CD4-positive, alpha-beta T cell treated with Interferon alpha-2 for 1 hour (primary cell): Measurements from ENCODE around the gene TTC28.

ENCODE experiments used
- DNase-seq, 2 donors: peaks; one replicate each; pipeline ENCODE4 v3.0.0-alpha.2; 2020 to 2022

Gene TTC28

GRCh38 chr22:28015676-28016601 lies 663.7 kb downstream of the TTC28 start:
- no peak for DNase-seq

DNA sequence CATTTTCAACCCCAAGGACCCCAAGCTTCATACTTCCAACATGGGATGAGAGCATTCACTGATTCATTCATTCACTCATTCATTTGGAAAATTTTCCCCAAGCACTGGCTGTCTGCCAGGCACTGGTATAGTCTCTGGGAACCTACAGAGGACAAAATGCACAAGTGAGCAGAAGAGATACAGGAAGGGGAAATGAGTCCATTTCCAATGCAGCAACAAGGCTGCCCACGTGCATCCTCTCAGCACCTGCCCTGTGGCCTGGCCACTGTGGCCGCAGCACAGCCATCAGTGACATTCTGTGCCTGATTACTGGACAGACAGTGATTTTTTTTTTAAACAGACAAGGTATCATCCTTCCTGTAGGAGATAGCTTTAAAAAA lies 664.6 kb downstream of the TTC28 start:
- no peak for DNase-seq

DNA sequence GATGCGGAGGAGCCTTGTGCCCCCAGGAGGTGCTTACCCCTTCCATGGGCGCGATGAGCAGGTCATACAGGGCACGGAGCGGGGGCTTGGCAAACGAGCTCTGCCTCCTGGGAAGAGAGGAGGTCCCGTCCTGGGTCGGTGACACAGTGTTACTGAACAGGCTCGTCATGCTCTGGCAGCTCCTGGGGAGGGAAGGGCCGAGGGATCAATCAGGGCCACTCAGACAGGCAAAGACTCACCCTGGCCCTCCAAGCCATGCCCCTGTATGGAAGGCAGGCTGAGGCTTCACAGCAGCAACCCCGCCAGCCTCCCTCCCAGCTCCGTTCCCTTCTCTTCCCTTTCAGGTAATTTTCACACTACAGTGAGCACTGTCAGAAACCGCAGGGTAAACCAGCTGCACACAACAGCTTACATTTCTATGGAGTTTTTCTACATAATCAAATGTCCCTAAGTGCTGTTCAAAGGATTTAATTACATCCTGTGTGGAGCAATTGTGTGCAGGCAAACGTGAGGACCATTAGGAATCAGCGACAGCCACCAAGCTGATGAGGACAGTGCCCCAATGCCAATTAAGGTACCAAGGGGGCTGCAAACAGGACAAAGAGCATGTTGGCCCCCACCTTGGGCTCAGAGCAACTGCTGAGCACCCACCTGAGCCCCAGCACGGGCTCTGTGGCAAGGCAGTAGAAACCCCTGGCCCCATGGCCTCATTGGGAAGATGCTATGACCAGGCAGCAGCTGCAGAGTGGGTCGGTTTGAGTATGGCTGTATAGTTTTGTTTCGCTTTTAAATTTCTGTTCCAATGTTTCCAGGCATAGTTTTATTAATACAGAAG lies 665.2 kb downstream of the TTC28 start:
- DNase-seq = no peak

- no peak for DNase-seq
These were observed 666.0 kb downstream of the TTC28 start for GRCh38 chr22:28013611-28014010.

DNA sequence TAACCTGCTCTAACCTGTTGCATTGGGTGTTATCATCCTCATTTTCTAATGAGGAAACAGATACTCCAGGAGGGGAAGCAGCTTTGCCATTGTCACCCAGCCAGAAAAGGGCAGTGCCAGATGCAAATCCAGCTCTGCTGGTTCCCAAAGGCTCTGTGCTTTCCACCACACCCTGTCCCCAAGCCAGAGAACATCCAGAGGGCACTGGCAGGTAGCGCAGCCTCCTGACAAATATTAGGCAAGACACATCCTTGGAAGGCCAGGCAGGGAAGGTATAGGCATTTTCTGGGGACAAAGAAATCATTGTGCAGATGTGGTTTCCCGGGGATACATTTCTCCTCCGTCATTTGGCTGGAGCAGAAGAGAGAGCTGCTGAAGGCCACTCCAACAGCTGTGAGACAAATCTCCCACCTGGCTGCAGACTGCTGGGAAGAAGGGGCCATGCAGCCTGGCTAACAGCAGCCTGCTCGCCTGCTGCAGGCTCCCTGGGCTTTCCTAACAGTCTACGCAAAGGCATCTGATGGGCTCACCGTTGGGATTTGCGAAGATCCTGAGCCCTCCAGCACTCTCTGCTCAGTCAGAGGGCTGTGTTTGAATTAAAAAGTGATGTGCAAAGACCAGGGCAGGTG lies 666.7 kb downstream of the TTC28 start:
- no peak for DNase-seq

DNA sequence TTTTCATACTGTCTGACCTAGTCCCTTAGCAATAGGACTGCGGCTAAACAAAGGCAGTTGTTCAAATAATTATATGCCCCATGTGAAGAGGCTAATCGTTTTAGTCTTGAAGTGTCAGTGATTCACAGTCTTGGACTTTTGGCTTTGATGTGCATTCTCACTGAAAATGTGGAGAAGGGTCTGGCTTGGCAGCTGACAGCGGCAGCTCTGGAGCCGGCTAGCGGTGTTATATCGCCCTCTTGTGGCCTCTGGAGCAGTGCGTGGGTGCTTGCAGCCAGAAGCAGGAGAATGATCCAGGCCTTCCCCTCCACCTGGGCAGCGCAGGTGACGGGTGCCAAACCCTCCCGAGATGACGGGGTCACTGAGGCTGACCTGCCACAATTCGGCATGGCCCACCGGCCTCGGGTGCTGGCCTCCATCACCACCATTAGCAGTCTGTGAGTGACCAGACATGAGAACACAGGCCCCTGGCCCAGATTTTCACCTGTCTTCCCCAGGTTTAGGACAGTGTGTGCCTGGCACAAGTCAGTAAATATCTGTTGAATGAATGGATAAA lies 670.3 kb downstream of the TTC28 start:
- peak; percentile 61 to 71 for DNase-seq

DNA sequence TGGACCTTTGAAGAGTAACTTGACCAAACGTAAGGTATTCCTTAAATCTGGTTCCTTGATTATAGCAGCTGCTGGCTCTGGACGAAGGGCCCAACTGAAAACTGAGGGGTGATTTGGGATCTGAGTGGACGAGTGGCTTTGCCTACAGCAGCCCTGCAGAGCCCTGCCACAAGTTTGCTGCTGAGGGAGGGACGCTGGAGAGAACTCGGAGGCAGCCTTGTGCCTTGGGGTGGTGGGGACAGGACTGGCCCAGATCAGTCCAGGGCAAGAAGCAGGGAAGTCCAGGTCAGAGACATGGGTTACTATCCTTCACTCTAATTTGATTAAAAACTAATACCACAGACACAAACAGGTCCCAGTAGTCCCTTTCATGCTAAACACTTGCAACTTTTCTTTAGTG lies 671.0 kb downstream of the TTC28 start:
- no peak for DNase-seq

DNA sequence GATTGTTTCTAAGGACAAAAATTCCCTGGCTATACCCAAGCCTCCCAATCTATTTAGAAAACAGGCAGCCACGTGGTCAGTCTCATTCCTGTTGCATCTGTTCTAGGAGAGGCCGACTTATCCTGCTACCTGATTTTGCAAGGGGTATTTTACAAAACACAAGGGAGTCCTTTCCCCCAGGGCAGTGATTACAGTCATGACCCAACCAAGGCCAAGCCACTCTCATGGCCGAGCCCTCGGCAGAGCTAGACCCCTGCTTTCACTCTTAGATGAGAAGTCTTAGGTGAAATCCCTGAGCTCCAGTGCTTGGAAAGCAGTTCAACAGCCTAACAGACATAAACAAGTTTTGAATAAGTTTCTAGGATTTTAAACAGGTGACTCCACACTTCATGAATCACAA lies 671.6 kb downstream of the TTC28 start:
- DNase-seq = no peak

- DNase-seq = no peak
These were observed 673.4 kb downstream of the TTC28 start for GRCh38 chr22:28006271-28006670.

DNA sequence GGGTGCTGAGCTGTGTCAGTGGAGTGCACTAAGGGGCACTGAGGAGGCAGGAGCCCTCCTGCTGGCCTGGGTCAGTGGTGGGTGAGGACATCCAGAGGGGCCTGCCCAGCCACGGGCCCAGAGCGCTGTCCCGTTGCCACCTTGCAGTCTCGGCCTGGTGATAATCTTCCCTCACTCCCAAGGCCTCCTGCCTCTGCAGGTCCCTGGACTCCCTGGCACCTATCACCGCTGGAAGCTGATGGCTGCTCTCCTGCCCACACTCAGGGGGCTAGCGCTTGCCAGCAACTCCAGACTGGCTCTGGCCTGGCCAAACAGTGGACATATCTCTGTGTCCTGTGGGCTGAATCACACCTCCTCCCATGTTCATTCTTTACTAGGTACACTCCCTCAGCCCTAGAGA lies 674.1 kb downstream of the TTC28 start:
- no peak for DNase-seq

DNA sequence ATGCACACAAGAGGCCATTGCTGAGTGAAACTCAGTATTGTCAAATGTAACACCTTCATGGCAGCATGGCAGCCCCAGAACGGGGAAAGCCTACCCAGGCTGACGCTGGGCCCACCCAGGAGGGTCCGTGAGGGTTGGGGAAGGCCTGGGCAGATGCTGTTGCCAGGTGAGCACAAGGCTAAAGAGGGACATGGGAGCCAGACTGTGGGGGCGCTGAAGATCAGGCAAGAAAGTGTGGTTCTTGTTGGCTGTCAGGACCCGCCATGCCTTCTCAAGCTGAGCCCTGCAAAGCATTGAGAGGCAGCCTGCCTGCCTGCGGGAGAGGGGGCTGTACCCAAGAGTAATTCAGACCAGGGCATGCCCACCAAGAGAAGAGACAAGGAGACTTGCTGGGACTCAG lies 675.6 kb downstream of the TTC28 start:
- DNase-seq = no peak

DNA sequence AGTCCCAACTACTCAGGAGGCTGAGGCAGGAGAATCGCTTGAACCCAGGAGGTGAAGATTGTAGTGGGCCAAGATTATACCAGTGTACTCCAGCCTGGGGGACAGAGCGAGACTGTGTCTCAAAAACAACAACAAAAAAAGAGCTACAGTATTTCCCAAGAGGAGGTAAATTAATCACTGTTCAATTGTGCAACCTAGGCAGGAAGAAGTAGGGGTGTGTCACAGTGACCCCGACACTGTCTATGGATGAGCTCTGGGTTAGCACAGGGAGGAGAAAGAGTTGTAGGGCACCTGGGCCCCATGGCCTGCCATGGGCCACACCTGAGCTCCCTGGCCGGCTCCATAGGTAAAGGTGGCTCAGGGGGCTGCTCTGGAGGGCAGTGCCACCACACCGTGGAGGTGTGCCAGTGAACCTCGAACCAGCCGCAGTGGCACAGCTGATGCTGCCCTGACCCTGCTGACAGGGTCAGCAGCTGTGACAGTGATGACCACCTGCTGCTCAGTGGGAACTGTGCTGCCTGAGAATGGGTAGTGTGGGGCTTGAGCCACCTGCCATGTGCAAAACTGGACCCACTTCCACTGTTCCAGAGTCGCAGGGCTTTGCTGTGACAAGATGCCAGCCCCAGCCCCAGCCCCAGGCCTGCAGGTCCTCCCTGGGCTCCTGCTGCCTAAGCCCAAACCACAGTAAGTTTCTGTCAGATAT lies 676.6 kb downstream of the TTC28 start:
- DNase-seq = no peak

DNA sequence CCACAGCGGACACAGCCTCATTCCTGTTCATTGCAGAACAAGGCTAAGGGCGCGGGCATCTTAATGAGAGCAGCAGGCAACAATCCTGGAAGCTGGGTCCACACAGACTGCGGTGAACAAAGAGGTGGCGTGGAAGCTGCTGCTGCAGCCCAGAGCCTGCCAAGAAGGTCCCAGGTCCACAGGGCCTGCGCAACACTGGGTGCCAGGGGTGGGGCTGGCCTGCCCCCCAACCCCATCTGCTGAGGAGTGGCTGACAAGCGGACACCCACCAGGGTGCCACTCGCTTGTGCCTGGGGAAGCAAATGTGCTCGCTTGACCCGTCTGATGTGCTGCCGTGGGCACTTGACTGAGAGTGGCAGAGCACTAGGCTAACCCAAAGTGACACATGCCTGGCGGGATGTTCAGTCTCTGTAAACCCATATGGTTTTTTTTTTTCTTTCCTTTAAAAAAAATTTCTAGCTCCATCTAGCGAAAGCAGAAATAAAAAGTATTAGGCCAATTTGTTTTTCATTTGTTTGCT lies 677.4 kb downstream of the TTC28 start:
- no peak for DNase-seq

- DNase-seq = no peak
These were observed 678.3 kb downstream of the TTC28 start for GRCh38 chr22:28001171-28001835.

GRCh38 chr22:28000361-28000760 lies 679.3 kb downstream of the TTC28 start:
- no peak for DNase-seq

- no peak for DNase-seq
These were observed 679.8 kb downstream of the TTC28 start for GRCh38 chr22:27999876-28000275.

- no peak for DNase-seq
These were observed 680.9 kb downstream of the TTC28 start for GRCh38 chr22:27998511-27999410.

DNA sequence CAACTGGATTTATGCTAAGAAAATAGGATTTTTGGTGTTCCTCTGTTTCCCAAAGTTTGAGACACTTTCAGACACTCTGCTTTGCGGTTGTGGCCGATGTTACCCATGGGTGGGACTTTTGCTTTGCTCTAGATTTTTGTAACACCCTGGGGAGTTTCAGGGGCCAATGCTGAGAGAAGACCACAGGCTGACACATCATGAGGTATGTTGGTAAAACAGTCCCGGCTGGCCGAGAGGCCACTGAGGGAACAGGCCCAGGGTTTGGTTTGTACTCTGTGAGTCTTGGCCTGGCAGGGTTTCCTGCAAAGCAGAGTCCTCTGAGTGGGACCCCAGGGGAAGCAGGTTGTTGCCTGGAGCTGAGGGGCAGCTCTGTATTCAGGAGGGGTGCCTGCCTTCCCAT lies 682.1 kb downstream of the TTC28 start:
- DNase-seq = no peak

GRCh38 chr22:27996981-27997380 lies 682.7 kb downstream of the TTC28 start:
- no peak for DNase-seq

DNA sequence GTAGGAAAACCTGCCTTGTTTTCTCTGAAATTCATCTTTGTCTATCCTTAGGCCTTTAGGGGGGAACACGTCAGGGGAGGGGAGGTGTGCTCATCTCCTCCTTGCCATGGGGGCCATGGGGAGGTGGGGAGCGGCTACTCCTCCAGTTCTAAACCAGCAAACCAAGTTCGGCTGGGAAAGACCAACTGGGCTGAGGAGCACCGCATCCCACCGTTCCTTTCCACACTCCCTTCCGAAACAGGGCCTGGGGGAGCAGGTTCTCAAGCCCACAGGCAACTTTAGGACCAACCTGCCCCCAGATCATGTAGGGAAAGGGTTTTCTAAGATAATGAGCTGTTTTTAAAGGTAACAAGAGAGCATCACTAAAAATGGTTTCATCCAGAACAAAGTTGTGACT lies 683.1 kb downstream of the TTC28 start:
- no peak for DNase-seq
